Pancreas (tissue), 10 donors: Measurements from ENCODE around the gene EP300. TPM values are rescaled to one million over a fixed set of nuclear protein-coding genes. Genes with fewer than 3 reads are reported as not detected.
"Not testable (repeated sequence)": the region's sequence is repeated elsewhere in the genome, so short reads cannot be mapped to it uniquely, and the experiment has no call there.

Experiments used
- ATAC-seq, 4 donors: fragments of 200-7000 bp; cut with Tn5 transposase; one replicate each; pipeline versions ENCODE4 v1.8.0 to v1.9.1; 2020; ENCODE audit warnings: mild to moderate bottlenecking in 4 of 4, moderate library complexity in 4 of 4
- DNase-seq, 6 donors: peaks; one replicate each; pipeline ENCODE4 v3.0.0-alpha.2; 2020
- FAIRE-seq: peaks from 2 replicates; lab custom pipeline; 2012; peaks lifted over from hg19 to GRCh38; lab: Jason Lieb, UNC
- H3K27ac ChIP-seq, 4 donors: fragments of 200-600 bp; sonication (generic); 1 replicate in 3 of 4; 2 replicates in 1 of 4; pipeline versions ENCODE4 v1.5.0 to v1.8.0; 2020
- H3K27me3 ChIP-seq, 4 donors: fragments of 200-600 bp; one replicate each; pipeline ENCODE4 v1.8.0; 2021
- H3K36me3 ChIP-seq, 3 donors: fragments of 200-600 bp; sonication (generic) in 1 of 3; one replicate each; pipeline versions ENCODE4 v1.5.0 to v1.8.0; 2020 to 2021
- H3K4me1 ChIP-seq, 3 donors: fragments of 200-600 bp; one replicate each; pipeline ENCODE4 v1.8.0; 2021
- H3K4me3 ChIP-seq, 4 donors: fragments of 200-600 bp; sonication (generic) in 2 of 4; one replicate each; pipeline versions ENCODE4 v1.5.0 to v1.8.0; 2020 to 2021
- H3K9me3 ChIP-seq, 4 donors: fragments of 200-600 bp; one replicate each; pipeline ENCODE4 v1.8.0; 2021
- CTCF ChIP-seq, 4 donors: fragments of 200-600 bp; sonication (generic) in 3 of 4; IDR thresholded peaks; one replicate each; pipeline versions ENCODE4 v1.5.0 to v1.8.0; 2021; ENCODE audit warnings: antibody characterized with exemption in 4 of 4
- whole genome bisulfite sequencing, 2 donors: extraction: QIAGEN DNeasy Blood & Tissue Kit; methylation state at CpG; one replicate each; pipeline ENCODE4 v1.1.7; 2013; 5-methylcytosine and 5-hydroxymethylcytosine counted together
- intact Hi-C, 3 donors: fragments of 100-400 bp; cut with DNase I; formaldehyde crosslinking; loops; one replicate each; pipeline versions ENCODE4 v1.11.1 to v1.14.2; 2022
- polyA plus RNA-seq, 2 donors: library from polyadenylated mRNA; stranded (reverse); fragments of 200-250 nt; gene quantifications; one replicate each; pipeline ENCODE4 v1.2.3, GENCODE V29; 2013
- total RNA-seq, 6 donors: library from RNA; stranded (reverse); fragmentation: NEBNext Ultra II Directional in 4 of 6; extraction: Animal tissue kit (Norgen Biotek cat#: 25700) in 4 of 6; gene quantifications; one replicate each; pipeline versions ENCODE4 v1.2.1 to v1.2.4, GENCODE V29; 2021 to 2023
- donor health status: healthy with polysubstance abuse.
- donor health status: DM: no; HTN: no; CAD: no; lungs with moderate emphysema.
- donor health status: DM: no; HTN: no; CAD: no.
- donor health status: control.
- donor health status: control.
- donor health status: Bipolar disorder and iron deficiency.
- donor health status: DM: yes; HTN: yes; CAD: no.
- donor health status: DM: no; HTN: no; CAD: no.
- donor health status: DM: no; HTN: no; CAD: no.
- donor health status: DM: yes; HTN: yes; CAD: no.

Gene EP300
- total and polyA plus RNA-seq, 8 donors = 10.0 to 39.7 (median 24.6) TPM

- Histone ChIP-seq H3K27ac (no peak overlapping the region), H3K9me3 (no peaks in the 10 kb centered on the region), H3K27me3 (no peaks in the 10 kb centered on the region), H3K4me3 (no peak overlapping the region), H3K4me1 (no peaks in the 10 kb centered on the region), H3K36me3 (peaks cover 9 to 64% (median 36%) of the 10 kb centered on the region in 3 donors)
- ATAC-seq (peak in 2 of 4 donors; percentile 35 to 37), FAIRE-seq (no peak), DNase-seq (no peak)
- intact Hi-C loops = no loop called here
- 93 to 95% methylated on average over 5 of the region's 5 CpGs for WGBS, 2 donors
- TF ChIP-seq CTCF (IDR thresholded peaks at IDR 0.05) = no peak
Measured at GRCh38 chr22:41127451-41127850, 35.1 kb downstream of the EP300 start.

- ATAC-seq (no peak), FAIRE-seq (no peak), DNase-seq (no peak)
- no peaks in the 10 kb centered on the region for H3K9me3 ChIP-seq
- intact Hi-C loops = no loop called here
- no peak overlapping the region for H3K4me3 ChIP-seq
- WGBS, 2 donors = 94 to 95% methylated on average over 14 of the region's 14 CpGs
- H3K27me3 ChIP-seq = no peaks in the 10 kb centered on the region
- H3K36me3 ChIP-seq = peaks cover 9 to 68% (median 36%) of the 10 kb centered on the region in 3 donors
- no peak overlapping the region for H3K27ac ChIP-seq
- no peaks in the 10 kb centered on the region for H3K4me1 ChIP-seq
- no peak for TF ChIP-seq CTCF (IDR thresholded peaks at IDR 0.05)
Measured at GRCh38 chr22:41128606-41129005, 36.2 kb downstream of the EP300 start.

GRCh38 chr22:41132550-41132949 is 40.2 kb downstream of the EP300 start:
- no peak for FAIRE-seq
- Histone ChIP-seq H3K36me3 (peaks cover 6 to 82% (median 38%) of the 10 kb centered on the region in 3 donors), H3K9me3 (no peaks in the 10 kb centered on the region), H3K27ac (no peak overlapping the region), H3K4me1 (no peaks in the 10 kb centered on the region), H3K4me3 (no peak overlapping the region), H3K27me3 (no peaks in the 10 kb centered on the region)
- DNase-seq = no peak
- intact Hi-C loops = no loop called here
- no peak for ATAC-seq
- no peak for TF ChIP-seq CTCF (IDR thresholded peaks at IDR 0.05)
- WGBS, 2 donors = 84 to 90% methylated on average over 2 of the region's 2 CpGs

GRCh38 chr22:41140365-41140957 is 48.1 kb downstream of the EP300 start:
- intact Hi-C loops = no loop called here
- Histone ChIP-seq H3K4me1 (no peaks in the 10 kb centered on the region), H3K9me3 (no peaks in the 10 kb centered on the region), H3K4me3 (no peak overlapping the region), H3K27ac (no peak overlapping the region), H3K36me3 (peaks cover 22 to 80% (median 43%) of the 10 kb centered on the region in 3 donors), H3K27me3 (no peaks in the 10 kb centered on the region)
- TF ChIP-seq CTCF (IDR thresholded peaks at IDR 0.05) = no peak
- ATAC-seq (no peak), DNase-seq (no peak), FAIRE-seq (no peak)
- 79 to 83% methylated on average over 10 of the region's 10 CpGs for WGBS, 2 donors

GRCh38 chr22:41145921-41146320 is 53.5 kb downstream of the EP300 start:
- DNase-seq, H3K27ac ChIP-seq, FAIRE-seq, H3K4me3 ChIP-seq, intact Hi-C loops, ATAC-seq, H3K27me3 ChIP-seq, H3K9me3 ChIP-seq, H3K4me1 ChIP-seq: not testable (repeated sequence)
- WGBS, 2 donors = 89 to 90% methylated on average over 6 of the region's 6 CpGs
- peaks cover 20 to 75% (median 54%) of the 10 kb centered on the region in 3 donors for H3K36me3 ChIP-seq
